A549 (cell line): ENCODE data around the gene CCDC138. TPM values are rescaled to one million over a fixed set of nuclear protein-coding genes. Genes with fewer than 3 reads are reported as not detected.

Experiments
- ATAC-seq, 2 experiments: fragments of 200-7000 bp in 1 of 2; fragments of >200 bp in 1 of 2; cut with Nextera tagmentation in 1 of 2; cut with Tn5 transposase in 1 of 2; 3 replicates each; pipeline versions ENCODE4 v1.8.0 to v1.9.1; 2018 to 2020; ENCODE audit warnings: mild to moderate bottlenecking in 1 of 2, moderate library complexity in 1 of 2
- CTCF ChIA-PET: fragments of 300-600 bp; sonication (Branson Sonifier 250); formaldehyde crosslinking; extraction: SDS; loops from one replicate; lab custom pipeline; 2021; ENCODE audit warnings: antibody characterized with exemption, inconsistent platforms; lab: Yijun Ruan, JAX
- POLR2A ChIA-PET: fragments of 350-600 bp; formaldehyde crosslinking; extraction: SDS; loops from one replicate; lab custom pipeline; 2021; ENCODE audit warnings: antibody characterized with exemption, inconsistent platforms; lab: Yijun Ruan, JAX
- DNase-seq, 2 experiments: peaks; one replicate each; pipeline versions ENCODE4 v3.0.0 to v3.0.0-alpha.2; 2011 to 2016; ENCODE audit warnings: low read depth in 1 of 2, low spot score in 1 of 2
- FAIRE-seq: peaks from 2 replicates; lab custom pipeline; 2011; peaks lifted over from hg19 to GRCh38; lab: Jason Lieb, UNC
- H3K27ac ChIP-seq, 2 experiments: fragments of >200 bp; sonication (Bioruptor Twin); formaldehyde crosslinking; 3 replicates each; pipeline ENCODE4 v1.5.1; 2016 to 2017
- H3K4me1 ChIP-seq: fragments of >200 bp; sonication (Bioruptor Twin); formaldehyde crosslinking; 3 replicates; pipeline ENCODE4 v1.6.1; 2016
- H3K4me2 ChIP-seq: fragments of >200 bp; sonication (Bioruptor Twin); formaldehyde crosslinking; 3 replicates; pipeline ENCODE4 v1.6.1; 2016
- H3K4me3 ChIP-seq: fragments of >200 bp; sonication (Bioruptor Twin); formaldehyde crosslinking; 3 replicates; pipeline ENCODE4 v1.5.1; 2016
- H3K9me3 ChIP-seq: fragments of >200 bp; sonication (Bioruptor Twin); formaldehyde crosslinking; 3 replicates; pipeline ENCODE4 v1.6.1; 2016
- BHLHE40 ChIP-seq: IDR thresholded peaks from 2 replicates; pipeline ENCODE4 v1.6.1; 2012; ENCODE audit warnings: low read depth, low read length, inconsistent platforms
- EHF ChIP-seq: fragments of 250-450 bp; sonication (Bioruptor Pico); IDR thresholded peaks from 2 replicates; pipeline ENCODE4 v1.5.0; 2020; ENCODE audit warnings: mild to moderate bottlenecking
- EP300 ChIP-seq, 2 experiments: fragments of >200 bp; sonication (Bioruptor Twin); formaldehyde crosslinking; IDR thresholded peaks; 2 replicates in 1 of 2; 3 replicates in 1 of 2; pipeline ENCODE4 v1.6.1; 2016 to 2017
- HDAC2 ChIP-seq: fragments of 200-600 bp; sonication (generic); IDR thresholded peaks from 2 replicates; pipeline ENCODE4 v1.6.1; 2016
- HOXA7 ChIP-seq: fragments of 250-450 bp; sonication (Bioruptor Pico); IDR thresholded peaks from 2 replicates; pipeline ENCODE4 v1.5.0; 2020; ENCODE audit warnings: mild to moderate bottlenecking, moderate library complexity
- MAZ ChIP-seq: fragments of 150-350 bp; IDR thresholded peaks from 2 replicates; pipeline ENCODE4 v1.6.1; 2014; ENCODE audit warnings: antibody characterized with exemption, low read depth, low read length, borderline replicate concordance
- MYC ChIP-seq: IDR thresholded peaks from 2 replicates; pipeline ENCODE4 v1.6.1; 2012; ENCODE audit warnings: mild to moderate bottlenecking, inconsistent platforms, low read length, improper control_type of control experiment, borderline replicate concordance
- NFE2L2 ChIP-seq: fragments of 150-350 bp; conservative IDR thresholded peaks from 2 replicates; pipeline ENCODE4 v1.6.1; 2014; ENCODE audit warnings: low read length
- NR3C1 ChIP-seq: fragments of >200 bp; sonication (Bioruptor Twin); formaldehyde crosslinking; IDR thresholded peaks from 3 replicates; pipeline ENCODE4 v1.6.1; 2017
- PHF8 ChIP-seq: fragments of 200-600 bp; sonication (generic); IDR thresholded peaks from 2 replicates; pipeline ENCODE4 v1.6.1; 2016; ENCODE audit warnings: low read depth, mild to moderate bottlenecking, antibody characterized with exemption, moderate library complexity, borderline replicate concordance
- POLR2AphosphoS2 ChIP-seq: conservative IDR thresholded peaks from 2 replicates; pipeline ENCODE4 v1.6.1; 2012; ENCODE audit warnings: low read length, improper control_type of control experiment, inconsistent platforms
- RARB ChIP-seq: fragments of 250-450 bp; sonication (Bioruptor Pico); IDR thresholded peaks from 2 replicates; pipeline ENCODE4 v1.8.0; 2021; ENCODE audit warnings: mild to moderate bottlenecking, moderate library complexity
- RFX5 ChIP-seq: fragments of 450-650 bp; IDR thresholded peaks from 2 replicates; pipeline ENCODE4 v1.7.1; 2014; ENCODE audit warnings: antibody characterized with exemption, mild to moderate bottlenecking, moderate library complexity
- TFCP2L1 ChIP-seq: fragments of 250-450 bp; sonication (Bioruptor Pico); IDR thresholded peaks from 2 replicates; pipeline ENCODE4 v1.5.0; 2021; ENCODE audit warnings: mild to moderate bottlenecking
- ZFP36 ChIP-seq: fragments of 450-650 bp; IDR thresholded peaks from 2 replicates; pipeline ENCODE4 v1.6.1; 2014; ENCODE audit warnings: borderline replicate concordance; ENCODE audit not compliant: partially characterized antibody
- WGBS: methylation state at CpG from one replicate; pipeline ENCODE4 v1.1.6; 2017; ENCODE audit errors: missing lambda C conversion rate; 5-methylcytosine and 5-hydroxymethylcytosine counted together
- polyA plus RNA-seq, 4 experiments: library from polyadenylated mRNA; depleted of rRNA in 3 of 4; stranded (reverse); fragments of >200 nt; fragmentation: RNase III in 1 of 4; extraction: RNeasy Plus Mini Kit Qiagen cat#74134 plus additional on column Dnase treatment in 1 of 4; gene quantifications; 2 replicates in 3 of 4; 3 replicates in 1 of 4; pipeline ENCODE4 v1.2.3, GENCODE V29; 2011 to 2017
- TF ChIP-seq, protein P1 (sequence below): fragments of >200 bp; sonication (Bioruptor Twin); formaldehyde crosslinking; IDR thresholded peaks from 3 replicates; pipeline ENCODE4 v1.5.1; 2016
- TF ChIP-seq, protein P2 (sequence below): fragments of 200-600 bp; sonication (generic); IDR thresholded peaks from 2 replicates; pipeline ENCODE4 v1.6.1; 2016; ENCODE audit warnings: antibody characterized with exemption, mild to moderate bottlenecking, moderate library complexity
- TF ChIP-seq, protein P3 (sequence below): fragments of 450-650 bp; IDR thresholded peaks from 2 replicates; pipeline ENCODE4 v1.6.1; 2014; ENCODE audit warnings: antibody characterized with exemption
- TF ChIP-seq, protein P4 (sequence below): fragments of >200 bp; sonication (Bioruptor Twin); formaldehyde crosslinking; IDR thresholded peaks from 3 replicates; pipeline ENCODE4 v1.6.1; 2016
- TF ChIP-seq, protein P5 (sequence below): fragments of >200 bp; sonication (Bioruptor Twin); formaldehyde crosslinking; IDR thresholded peaks from 2 replicates; pipeline ENCODE4 v1.6.1; 2016

CCDC138 gene
- polyA plus RNA-seq, 2 of the 4 experiments (the other 2 are of a cell fraction) = 9.7 to 13.0 TPM

DNA sequence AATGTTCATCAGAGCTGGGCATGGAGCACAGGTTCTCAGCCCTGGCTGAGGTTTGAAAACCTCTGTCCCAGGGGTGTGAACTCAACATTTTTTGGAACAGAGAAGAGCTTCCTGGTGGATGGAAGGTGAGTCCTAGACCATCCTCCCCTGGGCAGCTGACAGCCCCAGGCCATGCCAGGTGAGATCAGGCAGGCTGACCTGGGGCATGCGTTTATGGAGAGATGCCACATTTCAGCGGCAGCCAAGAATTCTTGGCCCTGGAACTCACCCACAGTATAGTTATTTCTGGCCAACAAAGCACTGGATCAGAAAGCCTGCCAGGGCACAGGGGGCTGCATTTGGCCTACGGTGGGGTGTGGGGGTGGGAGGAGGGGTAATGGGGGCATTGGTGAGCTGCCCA lies 118.6 kb downstream of the CCDC138 start:
- DNase-seq = no peak

DNA sequence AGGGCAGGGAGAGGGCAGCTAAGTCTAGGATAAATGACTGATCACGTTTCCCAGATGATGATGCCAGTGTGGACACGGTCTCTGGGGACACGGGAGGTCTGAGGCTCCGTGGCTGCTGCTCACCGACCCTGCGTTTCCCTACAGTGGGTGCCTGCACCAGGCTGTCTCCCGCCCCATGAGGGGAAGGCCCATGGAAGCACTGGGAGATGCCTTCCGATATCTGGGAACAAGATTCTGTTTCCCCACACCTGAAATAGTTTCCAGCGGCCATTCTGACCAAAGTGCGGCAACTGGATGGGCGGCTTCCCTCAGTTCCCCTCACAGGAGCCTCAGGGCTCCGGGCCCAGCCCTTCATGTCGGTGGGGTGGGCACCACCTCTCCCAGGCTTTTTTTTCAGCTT lies 119.3 kb downstream of the CCDC138 start:
- no peak overlapping the region for H3K4me2 ChIP-seq
- ATAC-seq (no peak), DNase-seq (no peak), FAIRE-seq (no peak)
- TF ChIP-seq TFCP2L1 (CRISPR knock-in tag) = no peak
- no peak for TF ChIP-seq BHLHE40
- no peak for TF ChIP-seq ZFP36
- no peak for TF ChIP-seq PHF8
- no peak for TF ChIP-seq HDAC2
- TF ChIP-seq, protein P1, sequence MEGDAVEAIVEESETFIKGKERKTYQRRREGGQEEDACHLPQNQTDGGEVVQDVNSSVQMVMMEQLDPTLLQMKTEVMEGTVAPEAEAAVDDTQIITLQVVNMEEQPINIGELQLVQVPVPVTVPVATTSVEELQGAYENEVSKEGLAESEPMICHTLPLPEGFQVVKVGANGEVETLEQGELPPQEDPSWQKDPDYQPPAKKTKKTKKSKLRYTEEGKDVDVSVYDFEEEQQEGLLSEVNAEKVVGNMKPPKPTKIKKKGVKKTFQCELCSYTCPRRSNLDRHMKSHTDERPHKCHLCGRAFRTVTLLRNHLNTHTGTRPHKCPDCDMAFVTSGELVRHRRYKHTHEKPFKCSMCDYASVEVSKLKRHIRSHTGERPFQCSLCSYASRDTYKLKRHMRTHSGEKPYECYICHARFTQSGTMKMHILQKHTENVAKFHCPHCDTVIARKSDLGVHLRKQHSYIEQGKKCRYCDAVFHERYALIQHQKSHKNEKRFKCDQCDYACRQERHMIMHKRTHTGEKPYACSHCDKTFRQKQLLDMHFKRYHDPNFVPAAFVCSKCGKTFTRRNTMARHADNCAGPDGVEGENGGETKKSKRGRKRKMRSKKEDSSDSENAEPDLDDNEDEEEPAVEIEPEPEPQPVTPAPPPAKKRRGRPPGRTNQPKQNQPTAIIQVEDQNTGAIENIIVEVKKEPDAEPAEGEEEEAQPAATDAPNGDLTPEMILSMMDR = no peak
- TF ChIP-seq MAZ = no peak
- no peak for TF ChIP-seq MYC
- no peak for TF ChIP-seq HOXA7 (CRISPR knock-in tag)
- TF ChIP-seq, protein P2, sequence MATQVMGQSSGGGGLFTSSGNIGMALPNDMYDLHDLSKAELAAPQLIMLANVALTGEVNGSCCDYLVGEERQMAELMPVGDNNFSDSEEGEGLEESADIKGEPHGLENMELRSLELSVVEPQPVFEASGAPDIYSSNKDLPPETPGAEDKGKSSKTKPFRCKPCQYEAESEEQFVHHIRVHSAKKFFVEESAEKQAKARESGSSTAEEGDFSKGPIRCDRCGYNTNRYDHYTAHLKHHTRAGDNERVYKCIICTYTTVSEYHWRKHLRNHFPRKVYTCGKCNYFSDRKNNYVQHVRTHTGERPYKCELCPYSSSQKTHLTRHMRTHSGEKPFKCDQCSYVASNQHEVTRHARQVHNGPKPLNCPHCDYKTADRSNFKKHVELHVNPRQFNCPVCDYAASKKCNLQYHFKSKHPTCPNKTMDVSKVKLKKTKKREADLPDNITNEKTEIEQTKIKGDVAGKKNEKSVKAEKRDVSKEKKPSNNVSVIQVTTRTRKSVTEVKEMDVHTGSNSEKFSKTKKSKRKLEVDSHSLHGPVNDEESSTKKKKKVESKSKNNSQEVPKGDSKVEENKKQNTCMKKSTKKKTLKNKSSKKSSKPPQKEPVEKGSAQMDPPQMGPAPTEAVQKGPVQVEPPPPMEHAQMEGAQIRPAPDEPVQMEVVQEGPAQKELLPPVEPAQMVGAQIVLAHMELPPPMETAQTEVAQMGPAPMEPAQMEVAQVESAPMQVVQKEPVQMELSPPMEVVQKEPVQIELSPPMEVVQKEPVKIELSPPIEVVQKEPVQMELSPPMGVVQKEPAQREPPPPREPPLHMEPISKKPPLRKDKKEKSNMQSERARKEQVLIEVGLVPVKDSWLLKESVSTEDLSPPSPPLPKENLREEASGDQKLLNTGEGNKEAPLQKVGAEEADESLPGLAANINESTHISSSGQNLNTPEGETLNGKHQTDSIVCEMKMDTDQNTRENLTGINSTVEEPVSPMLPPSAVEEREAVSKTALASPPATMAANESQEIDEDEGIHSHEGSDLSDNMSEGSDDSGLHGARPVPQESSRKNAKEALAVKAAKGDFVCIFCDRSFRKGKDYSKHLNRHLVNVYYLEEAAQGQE = no peak
- TF ChIP-seq, protein P3, sequence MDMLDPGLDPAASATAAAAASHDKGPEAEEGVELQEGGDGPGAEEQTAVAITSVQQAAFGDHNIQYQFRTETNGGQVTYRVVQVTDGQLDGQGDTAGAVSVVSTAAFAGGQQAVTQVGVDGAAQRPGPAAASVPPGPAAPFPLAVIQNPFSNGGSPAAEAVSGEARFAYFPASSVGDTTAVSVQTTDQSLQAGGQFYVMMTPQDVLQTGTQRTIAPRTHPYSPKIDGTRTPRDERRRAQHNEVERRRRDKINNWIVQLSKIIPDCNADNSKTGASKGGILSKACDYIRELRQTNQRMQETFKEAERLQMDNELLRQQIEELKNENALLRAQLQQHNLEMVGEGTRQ = no peak
- TF ChIP-seq EP300 (IDR thresholded peaks at IDR 0.05) = no peak
- TF ChIP-seq, protein P4, sequence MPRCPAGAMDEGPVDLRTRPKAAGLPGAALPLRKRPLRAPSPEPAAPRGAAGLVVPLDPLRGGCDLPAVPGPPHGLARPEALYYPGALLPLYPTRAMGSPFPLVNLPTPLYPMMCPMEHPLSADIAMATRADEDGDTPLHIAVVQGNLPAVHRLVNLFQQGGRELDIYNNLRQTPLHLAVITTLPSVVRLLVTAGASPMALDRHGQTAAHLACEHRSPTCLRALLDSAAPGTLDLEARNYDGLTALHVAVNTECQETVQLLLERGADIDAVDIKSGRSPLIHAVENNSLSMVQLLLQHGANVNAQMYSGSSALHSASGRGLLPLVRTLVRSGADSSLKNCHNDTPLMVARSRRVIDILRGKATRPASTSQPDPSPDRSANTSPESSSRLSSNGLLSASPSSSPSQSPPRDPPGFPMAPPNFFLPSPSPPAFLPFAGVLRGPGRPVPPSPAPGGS = no peak
- no peak for TF ChIP-seq RARB (CRISPR knock-in tag)
- no peak overlapping the region for H3K4me3 ChIP-seq
- H3K9me3 ChIP-seq = no peaks in the 10 kb centered on the region
- WGBS = 61% methylated on average over 11 of the region's 13 CpGs
- no peaks in the 10 kb centered on the region for H3K4me1 ChIP-seq
- ChIA-PET CTCF (interaction anchor here (2.1 kb wide), 1 partner anchor 23 kb away, joined by 7 read pairs; no protein-coding TSS in a partner anchor), POLR2A (no interaction called here)
- H3K27ac ChIP-seq = no peak overlapping the region

More for the DNA sequence above, 118.6 kb downstream of the CCDC138 start:
- 89% methylated on average over 3 of the region's 3 CpGs for WGBS
- no peak for FAIRE-seq
- no peaks in the 10 kb centered on the region for H3K9me3 ChIP-seq
- H3K4me3 ChIP-seq = no peak overlapping the region
- H3K4me1 ChIP-seq = no peaks in the 10 kb centered on the region
- H3K4me2 ChIP-seq = no peak overlapping the region
- TF ChIP-seq RFX5 (no peak), HOXA7 (CRISPR knock-in tag) (no peak), POLR2AphosphoS2 (no peak), EHF (CRISPR knock-in tag) (no peak), NR3C1 (no peak), NFE2L2 (no peak)
- TF ChIP-seq, protein P1 = no peak
- TF ChIP-seq, protein P5, sequence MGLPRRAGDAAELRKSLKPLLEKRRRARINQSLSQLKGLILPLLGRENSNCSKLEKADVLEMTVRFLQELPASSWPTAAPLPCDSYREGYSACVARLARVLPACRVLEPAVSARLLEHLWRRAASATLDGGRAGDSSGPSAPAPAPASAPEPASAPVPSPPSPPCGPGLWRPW = no peak
- CTCF ChIA-PET = interaction anchor here (1.4 to 2.1 kb wide), 2 partner anchors 11 to 24 kb away, joined by 3 to 7 read pairs; no protein-coding TSS in a partner anchor
- POLR2A ChIA-PET = no interaction called here
- no peak overlapping the region for H3K27ac ChIP-seq
- ATAC-seq = no peak
